Astrocyte of the spinal cord (primary cell): ENCODE measurements around the gene RETREG1.

Source experiments
- DNase-seq: peaks from one replicate; pipeline ENCODE4 v3.0.0; 2011; ENCODE audit warnings: low read depth, low spot score
- H3K4me3 ChIP-seq: 2 replicates; pipeline ENCODE4 v1.5.1; 2011; ENCODE audit warnings: low read depth, mild to moderate bottlenecking, low read length, moderate library complexity
- CTCF ChIP-seq: IDR thresholded peaks from 2 replicates; pipeline ENCODE4 v1.5.1; 2012; ENCODE audit warnings: low read depth, mild to moderate bottlenecking, low read length, inconsistent platforms
- in situ Hi-C: cut with HindIII; loops from 2 replicates; pipeline ENCODE4 v1.10.0; 2017; ENCODE audit warnings: low sequenced_read_pairs

RETREG1 gene

DNA sequence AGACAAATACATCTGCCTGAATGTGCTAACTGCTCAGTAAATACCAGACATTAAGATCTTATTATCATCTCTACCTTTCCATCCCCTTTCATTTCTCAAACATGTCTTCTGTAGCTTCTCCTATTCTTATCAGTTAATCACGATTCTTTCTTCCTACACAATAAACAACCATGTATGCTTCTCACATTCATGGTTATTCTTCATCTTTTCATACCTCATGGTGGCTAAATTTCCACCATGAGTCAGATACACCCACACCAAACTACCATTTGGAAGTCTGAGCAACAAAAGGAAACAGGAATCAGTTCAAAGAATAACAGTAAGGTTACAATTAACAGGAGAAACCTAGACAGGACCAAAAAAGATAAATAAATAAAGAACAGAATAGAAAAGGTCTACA lies 158.9 kb downstream of the RETREG1 start:
- in situ Hi-C loops = no loop called here
- no peak for TF ChIP-seq CTCF
- DNase-seq = peak; percentile 12
- no peak overlapping the region for H3K4me3 ChIP-seq

GRCh38 chr5:16457451-16457850 lies 159.3 kb downstream of the RETREG1 start:
- DNase-seq = no peak
- TF ChIP-seq CTCF = peak; percentile 8
- in situ Hi-C loops = no loop called here
- H3K4me3 ChIP-seq = no peak overlapping the region

DNA sequence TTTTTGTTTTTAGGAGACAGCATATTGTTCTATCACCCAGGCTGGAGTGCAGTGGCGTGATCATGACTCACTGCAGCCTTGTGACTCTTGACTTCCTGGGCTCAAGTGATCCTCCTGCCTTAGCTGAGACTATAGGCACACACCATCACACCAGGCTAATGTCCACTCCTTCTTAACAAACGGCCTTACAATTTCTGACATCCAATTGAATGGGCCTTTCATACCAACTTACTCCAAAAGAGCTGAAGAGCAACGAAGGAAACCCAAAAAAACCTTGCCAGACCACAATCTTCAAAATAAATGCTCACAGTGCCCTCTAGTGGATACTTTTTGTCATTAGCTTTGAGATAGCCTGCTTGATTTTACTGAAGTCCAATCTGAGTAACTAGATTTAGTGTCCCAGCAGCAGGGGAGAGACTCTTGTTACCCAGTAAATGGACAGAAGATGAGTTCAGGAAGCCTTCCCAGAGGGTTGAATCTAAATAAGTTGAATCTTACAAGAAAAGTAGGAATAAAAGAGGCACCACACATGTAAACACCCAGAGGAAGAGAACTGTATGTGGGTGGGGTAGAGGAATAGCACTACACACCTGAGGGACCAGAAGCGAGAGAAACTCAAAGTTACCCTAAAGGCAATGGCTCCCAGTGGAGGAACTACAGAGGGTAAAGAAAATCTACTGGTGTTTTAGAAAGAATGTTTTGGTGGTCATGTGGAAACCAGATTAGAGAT lies 160.5 kb downstream of the RETREG1 start:
- H3K4me3 ChIP-seq = no peak overlapping the region
- TF ChIP-seq CTCF = peak; percentile 58
- DNase-seq = peak; percentile 83
- in situ Hi-C loops = no loop called here

DNA sequence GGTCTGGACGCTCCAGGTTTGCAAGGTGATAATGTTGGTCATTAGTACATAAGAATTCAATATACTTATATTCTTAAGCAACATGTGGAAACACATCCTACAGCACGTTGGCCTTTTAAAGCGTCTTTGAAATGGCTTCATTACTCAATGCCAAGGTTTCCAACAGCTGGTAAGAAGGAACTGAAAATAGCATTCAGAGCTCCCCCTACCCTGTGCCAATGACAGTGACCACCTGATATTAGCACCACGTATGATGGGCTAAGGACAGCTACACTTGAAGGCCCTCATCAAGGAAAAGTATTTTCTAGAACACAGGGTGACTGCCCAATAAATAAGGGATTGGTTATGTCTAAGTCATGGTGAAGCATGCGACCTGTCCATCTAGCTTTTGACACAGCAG lies 161.1 kb downstream of the RETREG1 start:
- in situ Hi-C loops = no loop called here
- no peak overlapping the region for H3K4me3 ChIP-seq

DNA sequence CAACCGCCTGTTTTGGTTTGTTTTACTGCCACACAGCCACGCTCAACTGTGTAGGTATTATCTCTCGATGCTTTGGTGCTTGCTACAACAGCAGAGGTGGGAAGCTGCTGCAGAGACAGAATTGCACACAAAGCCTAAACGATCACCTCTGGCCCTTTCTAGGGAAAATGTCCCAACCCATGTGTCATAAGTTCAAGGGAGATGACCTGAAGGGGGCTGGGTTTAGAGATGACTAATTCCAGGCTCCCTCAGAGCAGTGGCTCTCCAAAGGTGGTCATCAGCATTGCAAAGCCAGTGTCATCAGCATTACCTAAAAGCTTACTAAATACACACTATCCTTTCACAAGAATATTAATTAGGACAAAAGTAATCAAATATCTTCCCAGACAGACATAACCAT lies 162.1 kb downstream of the RETREG1 start:
- no peak for DNase-seq
- H3K4me3 ChIP-seq = no peak overlapping the region
- in situ Hi-C loops = no loop called here
- TF ChIP-seq CTCF = no peak

More for the DNA sequence above, 161.1 kb downstream of the RETREG1 start:
- DNase-seq = no peak
- TF ChIP-seq CTCF = no peak

DNA sequence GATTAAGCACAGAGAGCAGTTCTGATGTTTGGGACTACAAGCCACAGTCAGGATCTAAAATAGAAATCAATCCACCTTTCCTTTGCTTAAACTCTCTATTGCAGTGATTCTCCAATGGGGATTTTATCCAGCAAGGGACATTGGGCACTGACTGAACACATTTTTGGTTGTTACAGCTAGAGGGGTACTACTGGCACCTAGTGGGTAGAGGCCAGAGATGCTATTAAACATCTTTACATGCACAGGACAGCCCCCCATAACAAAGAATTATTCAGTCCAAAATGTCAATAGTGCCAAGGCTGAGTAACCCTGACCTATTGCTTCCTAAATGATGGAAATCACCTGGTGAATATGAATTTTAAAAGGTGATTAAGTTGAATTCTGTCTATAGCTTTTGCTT lies 163.2 kb downstream of the RETREG1 start:
- TF ChIP-seq CTCF = peak; percentile 1
- in situ Hi-C loops = no loop called here
- DNase-seq = no peak
- no peak overlapping the region for H3K4me3 ChIP-seq
